Stimulated activated CD8-positive, alpha-beta memory T cell treated with anti-CD3 and anti-CD28 coated beads, Interleukin-4, amount 100 ng/mL, for 4 hours (primary cell): Measurements from ENCODE around the gene NOS3.
A peak's percentile ranks its signal among the peaks of the same experiment; 100 is the strongest.
"Not testable (repeated sequence)": the region's sequence is repeated elsewhere in the genome, so short reads cannot be mapped to it uniquely, and the experiment has no call there.

Experiments used
- DNase-seq, 2 donors: peaks; one replicate each; pipeline ENCODE4 v3.0.0-alpha.2; 2020; ENCODE audit warnings: low read depth in 2 of 2, low spot score in 1 of 2

Gene NOS3

GRCh38 chr7:151032936-151033863, 42.4 kb downstream of the NOS3 start:
- DNase-seq, result no peak

- DNase-seq, result no peak
Measured at GRCh38 chr7:151033864-151034249, 43.0 kb downstream of the NOS3 start.

DNA sequence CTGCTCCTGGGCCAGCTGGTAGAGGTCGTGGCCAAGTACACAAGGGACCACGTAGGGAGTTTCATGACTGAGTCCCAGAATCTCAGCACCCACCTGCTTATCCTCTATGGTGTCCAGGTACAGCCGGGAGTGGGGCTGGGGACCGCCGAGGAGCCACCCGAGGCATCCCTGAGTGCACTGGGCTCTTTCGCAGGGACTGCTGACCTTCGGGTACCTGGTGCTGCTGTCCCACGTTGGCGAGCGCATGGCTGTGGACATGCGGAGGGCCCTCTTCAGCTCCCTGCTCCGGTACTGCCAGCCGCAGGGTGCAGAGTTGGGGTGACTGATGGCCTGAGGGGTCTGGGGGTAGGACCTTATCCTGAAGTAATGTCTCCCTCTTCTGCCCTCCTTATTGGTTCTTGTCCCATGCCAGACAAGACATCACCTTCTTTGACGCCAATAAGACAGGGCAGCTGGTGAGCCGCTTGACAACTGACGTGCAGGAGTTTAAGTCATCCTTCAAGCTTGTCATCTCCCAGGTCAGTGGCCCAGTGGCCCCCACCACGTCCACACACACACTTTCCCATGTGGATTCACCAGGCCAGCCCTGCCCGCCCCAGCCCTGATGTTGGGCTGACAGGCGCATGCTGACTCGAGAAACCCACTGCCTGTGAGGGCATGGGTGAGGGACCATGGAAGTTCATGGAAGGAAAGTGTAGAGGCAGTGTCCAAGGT, 43.7 kb downstream of the NOS3 start:
- DNase-seq, result no peak

- DNase-seq, result no peak
Measured at GRCh38 chr7:151035026-151035717, 44.4 kb downstream of the NOS3 start.

DNA sequence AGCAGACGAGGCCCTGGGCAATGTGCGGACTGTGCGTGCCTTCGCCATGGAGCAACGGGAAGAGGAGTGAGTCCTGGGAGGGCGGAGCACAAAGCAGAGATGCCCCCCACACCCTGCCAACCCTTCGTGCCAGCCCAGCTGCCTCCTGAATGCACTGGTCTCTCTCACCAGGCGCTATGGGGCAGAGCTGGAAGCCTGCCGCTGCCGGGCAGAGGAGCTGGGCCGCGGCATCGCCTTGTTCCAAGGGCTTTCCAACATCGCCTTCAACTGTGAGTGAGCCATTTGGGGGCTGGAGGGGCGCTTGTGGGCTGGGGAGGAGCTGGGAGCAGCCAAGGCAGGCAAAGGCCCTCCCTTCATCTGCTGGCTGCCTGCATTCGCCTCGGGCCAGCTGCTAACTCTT, 45.1 kb downstream of the NOS3 start:
- no peak for DNase-seq

DNA sequence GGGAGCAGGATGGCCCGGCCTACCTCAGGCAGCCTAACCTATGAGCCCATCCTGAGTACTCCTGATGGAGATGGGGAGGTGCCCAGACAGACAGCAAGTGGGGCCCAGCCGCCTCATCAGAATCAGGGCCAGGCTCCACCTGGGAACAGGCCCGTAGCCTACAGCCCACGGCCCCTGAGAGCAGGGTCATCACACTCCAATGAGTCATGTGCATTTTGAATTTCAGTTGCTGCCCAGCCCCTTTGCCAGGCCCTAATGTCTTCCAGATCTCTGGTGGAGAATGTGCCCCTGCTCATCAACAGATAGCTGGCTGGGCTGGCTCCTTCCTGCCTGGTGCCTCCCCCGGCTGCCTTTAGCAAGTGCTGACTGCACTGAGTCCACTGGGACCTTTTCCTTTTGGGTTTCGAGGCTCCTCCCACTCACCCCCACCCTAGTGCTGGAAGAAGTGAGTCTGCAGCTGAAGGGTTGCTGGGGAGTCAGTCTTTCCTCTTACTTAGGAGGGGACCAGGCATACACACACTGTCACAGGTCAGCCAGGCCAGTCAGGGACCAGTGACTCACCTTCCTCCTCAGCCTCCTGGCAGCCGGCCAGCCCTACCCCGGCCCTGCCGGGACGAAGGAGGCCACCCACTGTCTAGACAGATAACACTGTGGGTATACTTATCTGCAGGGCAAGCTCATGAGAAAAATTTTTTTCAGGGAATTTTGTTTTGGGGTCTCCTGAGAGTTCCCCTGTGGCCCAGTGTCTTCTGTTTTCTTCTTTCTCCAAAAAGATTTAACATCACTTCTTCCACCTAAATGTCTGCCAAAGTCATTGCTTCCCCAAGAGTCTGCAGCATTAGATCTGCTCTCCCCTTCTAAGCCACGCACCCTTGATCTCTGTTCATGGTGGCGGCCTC, 48.4 kb downstream of the NOS3 start:
- DNase-seq, result peak in 1 of 2 donors; percentile 66

DNA sequence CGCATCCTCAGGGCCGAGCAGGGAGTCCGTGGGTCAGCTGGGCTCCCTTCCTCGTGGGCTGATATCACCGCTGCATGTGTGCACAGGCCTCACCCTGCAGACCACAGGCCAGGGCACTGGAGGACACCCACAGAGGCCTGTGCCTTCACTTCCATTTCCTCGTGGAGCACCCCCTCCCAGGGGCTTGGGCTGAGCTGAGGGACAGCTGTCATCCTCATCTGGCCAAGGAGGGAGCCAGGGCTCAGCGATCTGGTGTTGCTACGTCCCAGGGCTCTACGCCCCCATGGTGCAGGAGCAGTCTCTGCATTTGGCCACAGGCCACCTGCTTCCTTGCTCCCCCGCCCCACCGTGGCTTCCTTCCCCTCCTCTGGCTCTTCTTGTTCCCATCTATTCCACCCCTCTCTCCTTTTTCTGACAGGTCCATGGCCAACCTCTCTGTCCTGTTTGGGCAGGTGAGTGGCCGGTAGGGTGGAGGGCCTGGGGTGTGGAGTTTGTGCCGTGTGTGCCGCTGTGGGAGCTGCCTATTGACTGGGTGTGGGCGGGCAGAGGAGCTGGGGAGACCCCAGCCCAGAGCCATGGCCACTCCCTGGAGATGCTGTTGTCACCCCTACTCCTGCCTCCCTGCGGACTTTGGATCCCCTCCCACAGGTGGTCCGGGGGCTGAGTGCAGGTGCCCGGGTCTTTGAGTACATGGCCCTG, 49.2 kb downstream of the NOS3 start:
- no peak for DNase-seq

GRCh38 chr7:151040616-151041375, 50.0 kb downstream of the NOS3 start:
- DNase-seq, result no peak

GRCh38 chr7:151043449-151043848, 52.6 kb downstream of the NOS3 start:
- DNase-seq, result not testable (repeated sequence)

GRCh38 chr7:151043959-151044358, 53.1 kb downstream of the NOS3 start:
- DNase-seq, result no peak

DNA sequence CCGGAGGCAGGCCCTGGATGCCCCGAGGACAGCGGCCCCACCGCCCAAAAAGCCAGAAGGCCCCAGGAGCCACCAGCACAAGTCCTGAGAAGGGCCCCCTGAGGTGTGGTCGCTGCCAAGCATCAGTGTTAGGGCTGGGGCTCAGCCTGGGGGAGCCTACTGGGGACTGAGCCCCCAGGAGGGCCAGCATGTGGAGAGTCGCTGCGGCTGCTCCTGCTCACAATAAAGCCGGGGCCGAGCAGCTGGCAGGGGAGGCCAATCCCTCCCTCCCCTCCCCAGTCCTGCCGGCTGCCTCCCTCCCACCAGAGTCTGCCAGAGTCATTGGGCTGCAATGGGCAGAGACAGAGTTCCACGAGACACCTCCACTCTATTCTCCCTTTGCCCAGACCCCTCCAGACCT, 54.4 kb downstream of the NOS3 start:
- DNase-seq, result no peak

DNA sequence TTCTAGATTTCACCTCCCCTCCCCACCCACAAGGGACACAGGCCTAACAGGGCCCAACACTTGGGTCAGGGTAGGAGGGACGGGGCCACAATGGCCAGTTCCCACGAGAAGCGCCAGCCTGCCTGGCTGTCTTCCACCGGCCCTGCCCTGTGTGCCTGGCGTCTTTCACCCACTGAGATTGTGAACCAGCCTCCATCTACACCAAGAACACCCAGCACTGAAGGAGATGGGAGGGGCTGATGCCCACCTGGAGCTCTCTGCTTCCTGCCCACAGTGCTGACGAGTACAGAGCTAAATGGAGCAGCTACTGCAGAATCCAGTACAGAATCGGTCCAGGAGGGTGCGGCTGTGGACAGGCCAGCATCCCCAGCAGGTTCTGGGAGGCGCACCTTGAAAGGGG, 55.1 kb downstream of the NOS3 start:
- DNase-seq, result no peak

- no peak for DNase-seq
Measured at GRCh38 chr7:151046603-151047573, 56.1 kb downstream of the NOS3 start.

- no peak for DNase-seq
Measured at GRCh38 chr7:151047976-151048815, 57.4 kb downstream of the NOS3 start, which contains the start of gene ASIC3. Gene ASIC3, plus strand, starts transcription at chr7:151048531. Its CDS starts 355 bp downstream, at chr7:151048886.

DNA sequence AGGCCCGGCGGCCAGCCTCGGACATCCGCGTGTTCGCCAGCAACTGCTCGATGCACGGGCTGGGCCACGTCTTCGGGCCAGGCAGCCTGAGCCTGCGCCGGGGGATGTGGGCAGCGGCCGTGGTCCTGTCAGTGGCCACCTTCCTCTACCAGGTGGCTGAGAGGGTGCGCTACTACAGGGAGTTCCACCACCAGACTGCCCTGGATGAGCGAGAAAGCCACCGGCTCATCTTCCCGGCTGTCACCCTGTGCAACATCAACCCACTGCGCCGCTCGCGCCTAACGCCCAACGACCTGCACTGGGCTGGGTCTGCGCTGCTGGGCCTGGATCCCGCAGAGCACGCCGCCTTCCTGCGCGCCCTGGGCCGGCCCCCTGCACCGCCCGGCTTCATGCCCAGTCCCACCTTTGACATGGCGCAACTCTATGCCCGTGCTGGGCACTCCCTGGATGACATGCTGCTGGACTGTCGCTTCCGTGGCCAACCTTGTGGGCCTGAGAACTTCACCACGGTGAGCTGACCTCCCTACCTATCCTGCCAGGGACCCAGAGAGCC, 58.2 kb downstream of the NOS3 start:
- DNase-seq, result no peak

DNA sequence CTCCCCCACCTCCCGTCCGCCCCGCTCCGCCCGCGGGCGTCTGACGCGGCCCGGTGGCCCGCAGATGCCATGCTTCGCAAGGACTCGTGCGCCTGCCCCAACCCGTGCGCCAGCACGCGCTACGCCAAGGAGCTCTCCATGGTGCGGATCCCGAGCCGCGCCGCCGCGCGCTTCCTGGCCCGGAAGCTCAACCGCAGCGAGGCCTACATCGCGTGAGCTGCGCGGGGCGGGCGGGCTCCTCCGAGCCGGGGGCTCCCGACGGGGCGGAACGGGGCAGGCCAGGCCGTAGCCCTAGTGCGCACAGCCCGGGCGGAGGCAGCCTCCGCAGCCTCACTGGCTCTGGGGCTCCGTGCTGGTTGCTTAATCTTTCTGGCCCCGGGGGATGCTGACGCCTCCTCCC, 60.3 kb downstream of the NOS3 start:
- DNase-seq, result no peak

DNA sequence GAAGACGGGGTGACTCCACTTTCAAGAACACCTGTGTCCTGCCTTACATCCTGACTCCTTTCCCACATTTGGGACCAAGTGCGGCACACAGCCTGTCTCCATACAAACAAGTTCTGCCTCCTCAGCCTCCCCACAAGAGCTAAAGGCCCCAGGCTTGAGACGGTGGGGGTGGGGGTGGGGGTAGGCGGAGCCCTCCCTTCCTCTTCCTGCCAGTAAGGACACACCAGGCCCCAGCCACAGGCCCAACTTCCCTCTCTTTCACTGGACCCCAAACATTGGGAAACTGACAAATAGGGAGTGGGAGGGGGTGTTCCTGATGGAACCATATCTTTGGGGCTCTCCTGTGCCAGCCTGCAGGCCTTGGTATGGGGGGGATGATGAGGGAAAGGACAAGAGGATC, 62.3 kb downstream of the NOS3 start:
- DNase-seq, result no peak
